ENCODE results near the gene KATNB1. TPM values are rescaled to one million over a fixed set of nuclear protein-coding genes. Genes with fewer than 3 reads are reported as not detected.

The KATNB1 gene
- total RNA-seq, 1 experiment from 2014 or later: 32.2 TPM

GRCh38 chr16:57781349-57781740 lies 45.8 kb downstream of the KATNB1 start:
- H3K27ac ChIP-seq (ENCODE audit: low read depth, low read length): no peak overlapping the region
- no peaks in the 10 kb centered on the region for H3K9me2 ChIP-seq (ENCODE audit: insufficient read depth)
- DNase-seq (ENCODE audit: low read depth, low spot score) (no peak), ATAC-seq (no peak)
- no TSS peak for BruUV-seq (replicated peaks)
- no peaks in the 10 kb centered on the region for H3K36me3 ChIP-seq (ENCODE audit: control insufficient read depth in 1 of 2, insufficient read depth in 2 of 2, low read length in 2 of 2)
- H3K79me2 ChIP-seq (ENCODE audit: insufficient read depth, low read length): no peaks in the 10 kb centered on the region
- peaks cover 15 to 30% of the 10 kb centered on the region in 2 experiments for H3K4me1 ChIP-seq (ENCODE audit: control insufficient read depth in 1 of 2, insufficient read depth in 2 of 2, low read length in 2 of 2)
- no peak for TF ChIP-seq SRF (IDR thresholded peaks at IDR 0.05; ENCODE audit: low read depth)
- no peak for TF ChIP-seq EZH2 (IDR thresholded peaks at IDR 0.05)
- no peak for TF ChIP-seq SP1 (IDR thresholded peaks at IDR 0.05; ENCODE audit: low read depth)
- TF ChIP-seq ZFX (IDR thresholded peaks at IDR 0.05): no peak
- no peak for TF ChIP-seq SIN3A (IDR thresholded peaks at IDR 0.05; ENCODE audit: low read depth)
- no peak for TF ChIP-seq ZBTB33 (IDR thresholded peaks at IDR 0.05; ENCODE audit: extremely low read depth, insufficient replicate concordance, low read length)
- no peak for TF ChIP-seq YY1 (IDR thresholded peaks at IDR 0.05; ENCODE audit: extremely low read depth, insufficient replicate concordance, low read depth, low read length)
- no peak for TF ChIP-seq EGR1 (IDR thresholded peaks at IDR 0.05; ENCODE audit: low read depth)
- no peak for TF ChIP-seq CTCF (IDR thresholded peaks at IDR 0.05 in 2 of 3, conservative IDR thresholded peaks at IDR 0.05 in 1 of 3; ENCODE audit: borderline replicate concordance in 1 of 3, insufficient read depth in 1 of 3, low read depth in 2 of 3, low read length in 2 of 3)
- no peak for TF ChIP-seq POLR2A (IDR thresholded peaks at IDR 0.05; ENCODE audit: borderline replicate concordance, extremely low read depth, insufficient read depth, insufficient read length)
- TF ChIP-seq MAX (IDR thresholded peaks at IDR 0.05): no peak
- no peak for TF ChIP-seq JUND (IDR thresholded peaks at IDR 0.05)
- TF ChIP-seq CBX3 (IDR thresholded peaks at IDR 0.05; ENCODE audit: low read depth): no peak
- TF ChIP-seq RAD21 (IDR thresholded peaks at IDR 0.05; ENCODE audit: low read depth): no peak
- no peak for TF ChIP-seq EZH2phosphoT487 (IDR thresholded peaks at IDR 0.05; ENCODE audit: borderline replicate concordance)
- H2AFZ ChIP-seq (ENCODE audit: low read depth, low read length, poor library complexity, severe bottlenecking): no peak overlapping the region
- no peak overlapping the region for H3K4me3 ChIP-seq (replicated peaks in 1 of 2; ENCODE audit: low read depth in 1 of 2, low read length in 2 of 2)
- intact Hi-C loops (cut with micrococcal nuclease): no loop called here
- H3K27me3 ChIP-seq (ENCODE audit: insufficient read depth, low read length): no peaks in the 10 kb centered on the region
- H3K9ac ChIP-seq (ENCODE audit: low read length): no peak overlapping the region
- POLR2A ChIA-PET: no interaction called here
- H4K20me1 ChIP-seq (ENCODE audit: insufficient read depth): no peaks in the 10 kb centered on the region
- CTCF ChIA-PET: no interaction called here
- no peaks in the 10 kb centered on the region for H3K9me3 ChIP-seq (ENCODE audit: control insufficient read depth in 1 of 2, insufficient read depth in 1 of 2, low read depth in 1 of 2, low read length in 2 of 2)
- RAD21 ChIA-PET (ENCODE audit: low non-redundant PET in 1 of 2, low total read pairs in 2 of 2, uncharacterized antibody in 2 of 2, unreplicated experiment in 2 of 2): no interaction called here
- no peak overlapping the region for H3K4me2 ChIP-seq (ENCODE audit: low read length)
